Testis (tissue), 2 donors: Measurements from ENCODE around the gene HMX1.

Experiments used
- POLR2A ChIP-seq: fragments of 450-650 bp; IDR thresholded peaks from one replicate; pipeline ENCODE4 v1.6.1; 2017; ENCODE audit warnings: antibody characterized with exemption, mild to moderate bottlenecking, moderate library complexity
- TF ChIP-seq, protein P1 (sequence below), 3 experiments: fragments of 450-650 bp in 2 of 3; fragments of 200-600 bp in 1 of 3; sonication (generic) in 1 of 3; IDR thresholded peaks; one replicate each; pipeline ENCODE4 v1.5.1; 2016 to 2019; ENCODE audit warnings: antibody characterized with exemption in 3 of 3, mild to moderate bottlenecking in 2 of 3, moderate library complexity in 1 of 3

DNA sequence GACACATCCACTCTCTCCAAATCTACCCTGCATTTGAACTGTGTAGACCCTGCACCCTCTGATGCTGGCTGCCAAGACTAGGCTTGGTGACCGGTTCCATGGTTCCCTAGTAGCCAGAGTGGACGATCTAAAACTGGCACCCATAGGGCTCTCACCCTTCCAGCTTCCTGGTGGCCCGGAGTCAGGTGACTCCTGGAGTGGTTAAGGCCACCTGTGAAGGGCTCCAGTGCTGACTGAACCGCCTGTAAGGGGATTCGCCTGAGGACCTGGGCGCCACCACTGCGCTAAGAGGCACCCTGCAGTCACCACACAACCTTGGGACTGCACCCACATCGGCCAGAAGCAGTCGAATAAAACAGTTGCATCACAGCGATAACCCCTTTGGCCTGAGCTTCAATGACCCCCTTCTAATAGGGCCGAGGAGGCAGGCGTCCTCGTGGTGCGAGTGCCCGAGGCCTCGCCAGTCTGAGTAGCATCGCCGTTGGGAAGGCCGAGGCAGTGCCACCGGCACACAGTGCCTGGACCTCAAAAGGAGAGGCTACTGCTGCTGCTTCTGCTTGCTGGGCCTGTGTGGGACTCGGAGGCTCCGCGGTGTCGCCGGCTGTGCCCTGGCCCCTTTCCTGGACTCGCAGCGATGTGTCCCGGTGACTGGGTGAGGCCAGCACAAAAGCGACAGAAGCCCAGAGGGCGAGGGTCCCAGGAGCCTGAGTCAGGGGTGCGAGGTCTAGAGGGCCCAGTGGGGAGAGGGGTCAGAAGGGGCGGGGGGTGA, 6.5 kb downstream of the HMX1 start:
- TF ChIP-seq POLR2A: no peak
- TF ChIP-seq, protein P1, sequence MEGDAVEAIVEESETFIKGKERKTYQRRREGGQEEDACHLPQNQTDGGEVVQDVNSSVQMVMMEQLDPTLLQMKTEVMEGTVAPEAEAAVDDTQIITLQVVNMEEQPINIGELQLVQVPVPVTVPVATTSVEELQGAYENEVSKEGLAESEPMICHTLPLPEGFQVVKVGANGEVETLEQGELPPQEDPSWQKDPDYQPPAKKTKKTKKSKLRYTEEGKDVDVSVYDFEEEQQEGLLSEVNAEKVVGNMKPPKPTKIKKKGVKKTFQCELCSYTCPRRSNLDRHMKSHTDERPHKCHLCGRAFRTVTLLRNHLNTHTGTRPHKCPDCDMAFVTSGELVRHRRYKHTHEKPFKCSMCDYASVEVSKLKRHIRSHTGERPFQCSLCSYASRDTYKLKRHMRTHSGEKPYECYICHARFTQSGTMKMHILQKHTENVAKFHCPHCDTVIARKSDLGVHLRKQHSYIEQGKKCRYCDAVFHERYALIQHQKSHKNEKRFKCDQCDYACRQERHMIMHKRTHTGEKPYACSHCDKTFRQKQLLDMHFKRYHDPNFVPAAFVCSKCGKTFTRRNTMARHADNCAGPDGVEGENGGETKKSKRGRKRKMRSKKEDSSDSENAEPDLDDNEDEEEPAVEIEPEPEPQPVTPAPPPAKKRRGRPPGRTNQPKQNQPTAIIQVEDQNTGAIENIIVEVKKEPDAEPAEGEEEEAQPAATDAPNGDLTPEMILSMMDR (IDR thresholded peaks at IDR 0.05): no peak
